Common myeloid progenitor, CD34-positive (primary cell): ENCODE measurements around the gene TGFBRAP1.
"Not testable (repeated sequence)": the region's sequence is repeated elsewhere in the genome, so short reads cannot be mapped to it uniquely, and the experiment has no call there.

ENCODE experiments used
- CTCF ChIA-PET: fragments of 350-600 bp; sonication (Branson Sonifier 250); formaldehyde crosslinking; loops from one replicate; lab custom pipeline; 2021; ENCODE audit warnings: antibody characterized with exemption; lab: Charles Lee
- POLR2A ChIA-PET: fragments of 350-600 bp; sonication (Branson Sonifier 250); formaldehyde crosslinking; loops from one replicate; lab custom pipeline; 2021; ENCODE audit warnings: antibody characterized with exemption; lab: Charles Lee
- DNase-seq, 3 donors: peaks; one replicate each; pipeline versions ENCODE4 v3.0.0 to v3.0.0-alpha.2; 2013
- H3K27ac ChIP-seq, 2 experiments: 1 replicate in 1 of 2; 2 replicates in 1 of 2; pipeline ENCODE4 v1.7.0; 2013; ENCODE audit warnings: inconsistent platforms in 2 of 2, low read length in 2 of 2, mild to moderate bottlenecking in 2 of 2, low read depth in 1 of 2, moderate library complexity in 1 of 2; ENCODE audit not compliant: severe bottlenecking in 2 of 2, insufficient read depth in 1 of 2, poor library complexity in 1 of 2
- H3K27me3 ChIP-seq, 5 experiments: replicated peaks in 2 of 5; 1 replicate in 3 of 5; 2 replicates in 2 of 5; pipeline versions ENCODE4 v1.6.1 to v1.7.0; 2013; ENCODE audit warnings: low read length in 4 of 5, mild to moderate bottlenecking in 2 of 5, moderate library complexity in 2 of 5, inconsistent platforms in 1 of 5; ENCODE audit not compliant: insufficient read depth in 5 of 5, control insufficient read depth in 4 of 5
- H3K36me3 ChIP-seq, 4 experiments: 1 replicate in 2 of 4; 2 replicates in 2 of 4; pipeline versions ENCODE4 v1.6.1 to v1.7.0; 2013; ENCODE audit warnings: low read length in 3 of 4, control low read depth in 1 of 4, mild to moderate bottlenecking in 1 of 4; ENCODE audit not compliant: control insufficient read depth in 4 of 4, insufficient read depth in 4 of 4
- H3K4me1 ChIP-seq, 4 experiments: 1 replicate in 3 of 4; 2 replicates in 1 of 4; pipeline versions ENCODE4 v1.6.1 to v1.7.1; 2013; ENCODE audit warnings: low read length in 3 of 4, mild to moderate bottlenecking in 3 of 4, control low read depth in 1 of 4, inconsistent platforms in 1 of 4, moderate library complexity in 1 of 4; ENCODE audit not compliant: control insufficient read depth in 4 of 4, insufficient read depth in 4 of 4; ENCODE audit errors: control extremely low read depth in 1 of 4
- H3K4me3 ChIP-seq, 7 experiments: 1 replicate in 4 of 7; 2 replicates in 3 of 7; pipeline versions ENCODE4 v1.5.1 to v1.7.0; 2013; ENCODE audit warnings: mild to moderate bottlenecking in 7 of 7, low read length in 6 of 7, moderate library complexity in 6 of 7, inconsistent platforms in 2 of 7, low read depth in 2 of 7, control low read depth in 1 of 7; ENCODE audit not compliant: insufficient read depth in 4 of 7, control insufficient read depth in 1 of 7; ENCODE audit errors: extremely low read depth in 1 of 7
- H3K9me3 ChIP-seq, 5 experiments: 1 replicate in 4 of 5; 2 replicates in 1 of 5; pipeline versions ENCODE4 v1.6.1 to v1.7.1; 2013; ENCODE audit warnings: low read length in 4 of 5, mild to moderate bottlenecking in 2 of 5, inconsistent platforms in 1 of 5, low read depth in 1 of 5, moderate library complexity in 1 of 5; ENCODE audit not compliant: control insufficient read depth in 4 of 5, insufficient read depth in 2 of 5; ENCODE audit errors: control extremely low read depth in 1 of 5
- WGBS: methylation state at CpG from one replicate; pipeline ENCODE4 v1.1.5; 2013; ENCODE audit not compliant: insufficient coverage; 5-methylcytosine and 5-hydroxymethylcytosine counted together

TGFBRAP1 gene

GRCh38 chr2:105256431-105257047 lies 73.0 kb downstream of the TGFBRAP1 start:
- no peaks in the 10 kb centered on the region for H3K27me3 ChIP-seq
- no peaks in the 10 kb centered on the region for H3K4me1 ChIP-seq
- CTCF ChIA-PET: interaction anchor here (0.7 to 1.5 kb wide), 3 partner anchors 10 to 13 kb away, joined by 3 read pairs; no protein-coding TSS in a partner anchor
- peaks cover 0 to under 1% (median 0%) of the 10 kb centered on the region in 4 experiments for H3K36me3 ChIP-seq
- no peak overlapping the region for H3K4me3 ChIP-seq
- 92% methylated on average over 8 of the region's 11 CpGs for WGBS
- H3K27ac ChIP-seq: no peak overlapping the region
- no peak for DNase-seq
- POLR2A ChIA-PET: no interaction called here
- H3K9me3 ChIP-seq: no peaks in the 10 kb centered on the region

DNA sequence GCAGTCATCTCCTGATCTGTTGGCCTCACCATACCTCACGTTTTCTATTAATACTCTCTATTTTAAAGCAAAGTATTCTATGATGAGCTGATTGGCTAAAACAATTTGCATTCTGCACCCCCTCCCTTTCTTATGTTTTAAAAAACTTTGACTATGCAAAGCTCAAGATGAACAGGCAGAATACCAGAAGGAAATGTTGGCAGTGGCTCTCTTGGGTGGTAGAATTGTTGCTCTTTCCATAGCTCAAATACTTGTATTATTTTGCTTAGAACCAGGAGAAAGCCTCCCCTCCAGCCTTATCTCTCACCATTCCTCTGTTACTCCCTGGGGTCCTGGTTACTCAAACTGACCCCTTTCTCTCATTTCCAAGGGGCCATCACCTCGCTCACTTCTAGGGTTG lies 73.6 kb downstream of the TGFBRAP1 start:
- no peak for DNase-seq
- no peak overlapping the region for H3K4me3 ChIP-seq
- H3K4me1 ChIP-seq: no peaks in the 10 kb centered on the region
- H3K9me3 ChIP-seq: no peaks in the 10 kb centered on the region
- H3K27me3 ChIP-seq: no peaks in the 10 kb centered on the region
- CTCF ChIA-PET: interaction anchor here (1.0 to 1.5 kb wide), 3 partner anchors 12 to 139 kb away, joined by 3 read pairs; no protein-coding TSS in a partner anchor
- POLR2A ChIA-PET: no interaction called here
- H3K36me3 ChIP-seq: no peaks in the 10 kb centered on the region
- WGBS: 100% methylated on average over 1 of the region's 2 CpGs
- H3K27ac ChIP-seq: no peak overlapping the region

DNA sequence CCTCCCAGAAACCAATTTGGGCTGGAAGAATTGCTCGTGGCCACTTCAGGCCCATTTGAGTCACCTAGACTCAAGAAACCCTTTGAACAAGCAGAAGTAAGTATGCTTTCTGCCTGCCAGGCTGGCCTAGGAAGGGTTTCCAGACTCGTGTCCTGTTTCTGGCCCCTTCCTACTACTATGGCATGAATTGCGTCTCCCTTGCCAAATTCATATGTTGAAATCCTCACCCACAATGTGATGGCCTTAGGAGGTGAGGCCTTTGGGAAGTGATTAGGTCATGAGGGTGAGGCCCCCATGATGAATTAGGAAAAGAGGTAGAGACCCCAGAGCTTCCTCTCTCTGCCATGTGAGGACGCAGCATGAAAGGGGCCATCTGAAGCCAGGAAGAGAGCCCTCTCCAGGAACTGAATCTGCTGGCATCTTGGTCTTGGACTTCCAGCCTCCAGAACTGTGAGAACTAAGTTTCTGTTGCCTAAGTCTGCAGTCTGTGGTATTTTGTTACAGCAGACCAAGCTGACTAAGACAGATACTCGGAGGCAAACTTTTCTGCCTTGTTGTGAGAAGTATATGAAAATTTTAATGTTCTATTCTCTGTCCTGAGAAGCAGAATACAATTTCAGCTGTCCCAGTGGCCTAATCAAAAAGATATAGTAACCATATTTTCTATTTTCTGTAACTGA lies 74.9 kb downstream of the TGFBRAP1 start:
- ChIA-PET POLR2A (no interaction called here), CTCF (interaction anchor here (0.8 to 1.5 kb wide), 5 partner anchors 9 to 140 kb away, joined by 3 read pairs; no protein-coding TSS in a partner anchor)
- H3K4me3 ChIP-seq: no peak overlapping the region
- no peaks in the 10 kb centered on the region for H3K27me3 ChIP-seq
- no peaks in the 10 kb centered on the region for H3K9me3 ChIP-seq
- no peaks in the 10 kb centered on the region for H3K36me3 ChIP-seq
- H3K4me1 ChIP-seq: no peaks in the 10 kb centered on the region
- WGBS: 100% methylated on average over 2 of the region's 5 CpGs
- no peak overlapping the region for H3K27ac ChIP-seq
- DNase-seq: no peak

DNA sequence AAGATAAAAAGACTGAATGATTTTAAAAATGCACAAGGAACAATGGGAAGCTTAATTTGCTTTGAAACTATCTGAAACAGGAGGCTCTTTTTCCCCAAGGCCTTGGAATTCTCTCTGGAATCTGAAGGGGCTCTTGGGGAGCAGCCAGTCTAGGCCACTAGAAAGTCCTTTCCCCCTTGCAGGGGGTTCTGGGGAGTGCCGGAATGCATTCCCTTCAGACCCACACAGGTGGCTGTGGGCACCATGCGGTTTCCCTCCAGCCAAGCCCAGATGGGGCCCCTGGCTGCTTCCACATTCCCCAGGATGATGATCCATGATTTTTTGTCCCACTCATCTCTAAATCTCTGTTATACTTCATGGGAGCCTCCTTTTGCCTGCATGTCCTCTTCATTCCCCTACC lies 77.3 kb downstream of the TGFBRAP1 start:
- ChIA-PET CTCF (no interaction called here), POLR2A (no interaction called here)
- no peak overlapping the region for H3K27ac ChIP-seq
- DNase-seq: no peak
- peaks cover 0 to 2% (median 0%) of the 10 kb centered on the region in 5 experiments for H3K9me3 ChIP-seq
- 100% methylated on average over 1 of the region's 2 CpGs for WGBS
- no peaks in the 10 kb centered on the region for H3K4me1 ChIP-seq
- no peak overlapping the region for H3K4me3 ChIP-seq
- H3K36me3 ChIP-seq: no peaks in the 10 kb centered on the region
- no peaks in the 10 kb centered on the region for H3K27me3 ChIP-seq

DNA sequence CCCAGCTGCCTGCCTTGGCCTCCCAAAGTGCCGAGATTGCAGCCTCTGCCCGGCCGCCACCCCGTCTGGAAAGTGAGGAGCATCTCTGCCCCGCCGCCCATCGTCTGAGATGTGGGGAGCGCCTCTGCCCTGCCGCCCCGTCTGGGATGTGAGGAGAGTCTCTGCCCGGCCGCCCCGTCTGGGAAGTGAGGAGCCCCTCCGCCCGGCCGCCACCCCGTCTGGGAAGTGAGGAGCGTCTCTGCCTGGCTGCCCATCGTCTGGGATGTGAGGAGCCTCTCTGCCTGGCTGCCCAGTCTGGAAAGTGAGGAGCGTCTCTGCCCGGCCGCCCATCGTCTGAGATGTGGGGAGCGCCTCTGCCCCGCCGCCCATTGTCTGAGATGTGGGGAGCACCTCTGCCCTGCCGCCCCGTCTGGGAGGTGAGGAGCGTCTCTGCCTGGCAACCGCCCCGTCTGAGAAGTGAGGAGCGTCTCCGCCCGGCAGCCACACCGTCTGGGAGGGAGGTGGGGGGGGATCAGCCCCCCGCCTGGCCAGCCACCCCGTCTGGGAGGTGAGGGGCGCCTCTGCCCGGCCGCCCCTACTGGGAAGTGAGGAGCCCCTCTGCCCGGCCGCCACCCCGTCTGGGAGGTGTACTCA lies 78.4 kb downstream of the TGFBRAP1 start:
- DNase-seq, H3K27me3 ChIP-seq, H3K9me3 ChIP-seq, H3K4me3 ChIP-seq, POLR2A ChIA-PET, CTCF ChIA-PET, H3K27ac ChIP-seq, H3K4me1 ChIP-seq, H3K36me3 ChIP-seq: not testable (repeated sequence)
- 93% methylated on average over 10 of the region's 43 CpGs for WGBS

- ChIA-PET CTCF (no interaction called here), POLR2A (no interaction called here)
- Histone ChIP-seq H3K4me3 (no peak overlapping the region), H3K9me3 (peaks cover 0 to 2% (median 0%) of the 10 kb centered on the region in 5 experiments), H3K27ac (no peak overlapping the region), H3K4me1 (no peaks in the 10 kb centered on the region), H3K27me3 (no peaks in the 10 kb centered on the region), H3K36me3 (no peaks in the 10 kb centered on the region)
- DNase-seq: no peak
- WGBS: 98% methylated on average over 4 of the region's 4 CpGs
Observed at GRCh38 chr2:105249891-105250290, 79.6 kb downstream of the TGFBRAP1 start.

GRCh38 chr2:105249181-105249580 lies 80.4 kb downstream of the TGFBRAP1 start:
- no peaks in the 10 kb centered on the region for H3K27me3 ChIP-seq
- no peak overlapping the region for H3K27ac ChIP-seq
- peaks cover 0 to 2% (median 0%) of the 10 kb centered on the region in 4 experiments for H3K4me1 ChIP-seq
- H3K36me3 ChIP-seq: no peaks in the 10 kb centered on the region
- ChIA-PET CTCF (no interaction called here), POLR2A (no interaction called here)
- WGBS: 100% methylated on average over 2 of the region's 5 CpGs
- DNase-seq: no peak
- no peak overlapping the region for H3K4me3 ChIP-seq
- H3K9me3 ChIP-seq: peaks cover 0 to 2% (median 0%) of the 10 kb centered on the region in 5 experiments
